GM12874 (cell line): ENCODE data around the gene LCA5.

ENCODE experiments used
- CTCF ChIP-seq: IDR thresholded peaks from 2 replicates; pipeline ENCODE4 v1.5.1; 2011; ENCODE audit warnings: low read depth, mild to moderate bottlenecking, control low read depth, low read length, moderate library complexity; ENCODE audit not compliant: insufficient read depth

The LCA5 gene

GRCh38 chr6:79438030-79438429 is 99.2 kb downstream of the LCA5 start:
- TF ChIP-seq CTCF = no peak

- TF ChIP-seq CTCF = no peak
Observed at GRCh38 chr6:79436241-79436640, 101.0 kb downstream of the LCA5 start.

GRCh38 chr6:79435746-79436145 is 101.5 kb downstream of the LCA5 start:
- no peak for TF ChIP-seq CTCF
